HepG2 (cell line): Measurements from ENCODE around the gene SMYD2. TPM values are rescaled to one million over a fixed set of nuclear protein-coding genes. Genes with fewer than 3 reads are reported as not detected.

Experiments used
- ATAC-seq: fragments of 200-7000 bp; cut with Tn5 transposase; 3 replicates; pipeline ENCODE4 v1.9.1; 2020; ENCODE audit warnings: mild to moderate bottlenecking, moderate library complexity
- BruUV-seq: library from RNA; stranded (reverse); fragments of 400-500 nt; replicated peaks from 2 replicates; lab custom pipeline; 2021; lab: Mats Ljungman, UMichigan
- CTCF ChIA-PET: fragments of 300-600 bp; formaldehyde crosslinking; extraction: SDS; loops from one replicate; lab custom pipeline; 2021; ENCODE audit warnings: low total read pairs, inconsistent platforms, low intra/inter-chr PET ratio; lab: Yijun Ruan, JAX
- POLR2A ChIA-PET: fragments of 350-600 bp; sonication (Branson Sonifier 250); formaldehyde crosslinking; loops from one replicate; lab custom pipeline; 2020; ENCODE audit warnings: antibody characterized with exemption, inconsistent platforms; lab: Yijun Ruan, JAX
- DNase-seq: peaks from one replicate; pipeline ENCODE4 v3.0.0-alpha.2; 2015; ENCODE audit warnings: low spot score
- FAIRE-seq: peaks from 3 replicates; lab custom pipeline; 2011; peaks lifted over from hg19 to GRCh38; lab: Jason Lieb, UNC
- H2AFZ ChIP-seq: one replicate; pipeline ENCODE4 v1.6.1; 2011; ENCODE audit warnings: low read length, inconsistent platforms
- H3K27ac ChIP-seq: fragments of 300-600 bp; 3 replicates; pipeline ENCODE4 v1.8.0; 2011; ENCODE audit warnings: mixed run types, mild to moderate bottlenecking, mixed read lengths, low read length, inconsistent platforms; ENCODE audit not compliant: insufficient read depth; ENCODE audit errors: extremely low read length
- H3K27me3 ChIP-seq, 2 experiments: fragments of 200-600 bp in 1 of 2; 2 replicates in 1 of 2; 3 replicates in 1 of 2; pipeline versions ENCODE4 v1.6.0 to v1.8.0; 2011; ENCODE audit warnings: low read length in 2 of 2, mild to moderate bottlenecking in 2 of 2, moderate library complexity in 2 of 2, inconsistent platforms in 1 of 2; ENCODE audit not compliant: insufficient read depth in 2 of 2, control insufficient read depth in 1 of 2
- H3K36me3 ChIP-seq, 2 experiments: fragments of 200-600 bp in 1 of 2; replicated peaks in 1 of 2; 2 replicates in 1 of 2; 3 replicates in 1 of 2; pipeline versions ENCODE4 v1.5.1 to v1.8.0; 2011; ENCODE audit warnings: low read length in 2 of 2, inconsistent platforms in 1 of 2; ENCODE audit not compliant: insufficient read depth in 2 of 2, control insufficient read depth in 1 of 2
- H3K4me1 ChIP-seq: 2 replicates; pipeline ENCODE4 v1.5.1; 2012; ENCODE audit warnings: low read length, inconsistent platforms; ENCODE audit not compliant: insufficient read depth
- H3K4me2 ChIP-seq: 2 replicates; pipeline ENCODE4 v1.6.0; 2011; ENCODE audit warnings: low read depth, low read length, inconsistent platforms
- H3K4me3 ChIP-seq, 3 experiments: fragments of 200-600 bp in 1 of 3; sonication (generic), shearing (Covaris generic) in 1 of 3; replicated peaks in 1 of 3; 2 replicates each; pipeline ENCODE4 v1.5.1; 2011 to 2016; ENCODE audit warnings: low read length in 3 of 3, inconsistent platforms in 2 of 3, low read depth in 2 of 3, mild to moderate bottlenecking in 2 of 3, control low read depth in 1 of 3, mixed read lengths in 1 of 3; ENCODE audit not compliant: insufficient read depth in 1 of 3
- H3K79me2 ChIP-seq: one replicate; pipeline ENCODE4 v1.6.1; 2011; ENCODE audit warnings: low read length, inconsistent platforms; ENCODE audit not compliant: insufficient read depth
- H3K9ac ChIP-seq: 2 replicates; pipeline ENCODE4 v1.6.0; 2011; ENCODE audit warnings: mild to moderate bottlenecking, low read depth, low read length, inconsistent platforms; ENCODE audit not compliant: insufficient read depth
- H3K9me3 ChIP-seq: 2 replicates; pipeline ENCODE4 v1.5.1; 2012; ENCODE audit warnings: mild to moderate bottlenecking, low read length
- H4K20me1 ChIP-seq: 2 replicates; pipeline ENCODE4 v1.6.0; 2011; ENCODE audit warnings: inconsistent platforms, mild to moderate bottlenecking, low read length, moderate library complexity; ENCODE audit not compliant: insufficient read depth
- ASH2L ChIP-seq: fragments of 300-600, 200-600 bp; sonication (generic); IDR thresholded peaks from 2 replicates; pipeline ENCODE4 v1.7.0; 2017; ENCODE audit warnings: low read depth, mild to moderate bottlenecking, moderate library complexity, mixed read lengths, low read length; ENCODE audit not compliant: insufficient read length
- ATRX ChIP-seq: sonication (generic); formaldehyde crosslinking; IDR thresholded peaks from 2 replicates; pipeline ENCODE4 v1.4.0; 2020; ENCODE audit warnings: missing genetic modification reagents, borderline replicate concordance
- ETV5 ChIP-seq: IDR thresholded peaks from 2 replicates; pipeline ENCODE4 v1.6.1; 2018; ENCODE audit warnings: missing biosample characterization, missing genetic modification reagents, inconsistent platforms, borderline replicate concordance
- HMG20A ChIP-seq: IDR thresholded peaks from 2 replicates; pipeline ENCODE4 v1.6.1; 2016; ENCODE audit warnings: borderline replicate concordance
- ISL2 ChIP-seq: sonication (generic); formaldehyde crosslinking; IDR thresholded peaks from 2 replicates; pipeline ENCODE4 v1.5.0; 2020; ENCODE audit warnings: missing genetic modification reagents
- KLF16 ChIP-seq, 2 experiments: sonication (generic) in 1 of 2; formaldehyde crosslinking in 1 of 2; IDR thresholded peaks; 2 replicates each; pipeline versions ENCODE4 v1.6.1 to v1.8.0; 2016 to 2023; ENCODE audit warnings: missing genetic modification reagents in 2 of 2, missing compliant biosample characterization in 1 of 2
- KMT2A ChIP-seq: sonication (generic); formaldehyde crosslinking; IDR thresholded peaks from 2 replicates; pipeline ENCODE4 v1.4.0; 2020; ENCODE audit warnings: missing genetic modification reagents
- NCOR1 ChIP-seq: fragments of 200-600 bp; sonication (generic); IDR thresholded peaks from 2 replicates; pipeline ENCODE4 v1.7.0; 2017; ENCODE audit warnings: antibody characterized with exemption, low read length, borderline replicate concordance
- PAWR ChIP-seq: sonication (generic); formaldehyde crosslinking; IDR thresholded peaks from 2 replicates; pipeline ENCODE4 v1.4.0; 2020; ENCODE audit warnings: missing genetic modification reagents, mild to moderate bottlenecking, borderline replicate concordance
- SSRP1 ChIP-seq: IDR thresholded peaks from 2 replicates; pipeline ENCODE4 v1.6.1; 2016; ENCODE audit warnings: control low read depth
- TRIM24 ChIP-seq: sonication (generic); formaldehyde crosslinking; IDR thresholded peaks from 2 replicates; pipeline ENCODE4 v1.8.0; 2022; ENCODE audit warnings: mild to moderate bottlenecking, missing genetic modification reagents
- ZFAT ChIP-seq: sonication (generic); formaldehyde crosslinking; conservative IDR thresholded peaks from 2 replicates; pipeline ENCODE4 v1.8.1; 2023; ENCODE audit warnings: missing genetic modification reagents, inconsistent platforms
- ZFP62 ChIP-seq: sonication (generic); formaldehyde crosslinking; IDR thresholded peaks from 2 replicates; pipeline ENCODE4 v1.4.0; 2020; ENCODE audit warnings: missing genetic modification reagents
- ZKSCAN5 ChIP-seq: sonication (generic); formaldehyde crosslinking; IDR thresholded peaks from 2 replicates; pipeline ENCODE4 v1.5.1; 2020; ENCODE audit warnings: mild to moderate bottlenecking, missing genetic modification reagents
- ZNF274 ChIP-seq: sonication (generic); formaldehyde crosslinking; IDR thresholded peaks from 2 replicates; pipeline ENCODE4 v1.5.1; 2020; ENCODE audit warnings: mild to moderate bottlenecking, missing genetic modification reagents
- ZNF326 ChIP-seq: sonication (generic); formaldehyde crosslinking; IDR thresholded peaks from 2 replicates; pipeline ENCODE4 v1.4.0; 2020; ENCODE audit warnings: missing genetic modification reagents, borderline replicate concordance
- ZNF670 ChIP-seq: sonication (generic); formaldehyde crosslinking; IDR thresholded peaks from 2 replicates; pipeline ENCODE4 v1.8.0; 2022; ENCODE audit warnings: mild to moderate bottlenecking, missing genetic modification reagents, borderline replicate concordance
- ZNF777 ChIP-seq: sonication (generic); formaldehyde crosslinking; IDR thresholded peaks from 2 replicates; pipeline ENCODE4 v1.4.0; 2020; ENCODE audit warnings: missing genetic modification reagents
- WGBS: methylation state at CpG from one replicate; pipeline ENCODE4 v1.1.6; 2017; ENCODE audit warnings: low lambda C conversion rate; 5-methylcytosine and 5-hydroxymethylcytosine counted together
- in situ Hi-C: cut with HindIII; loops from 2 replicates; pipeline ENCODE4 v1.10.0; 2017; ENCODE audit warnings: low pct_unique_long_range_greater_than_20kb; ENCODE audit not compliant: extremely low pct_ligation_motif_present
- intact Hi-C: fragments of 100-400 bp; cut with micrococcal nuclease; formaldehyde crosslinking; loops from one replicate; pipeline ENCODE4 v1.10.0; 2022; ENCODE audit not compliant: unreplicated experiment
- polyA plus RNA-seq, 8 experiments: library from polyadenylated mRNA; depleted of rRNA in 3 of 8; stranded (reverse) in 7 of 8; unstranded in 1 of 8; fragments of >200 nt; fragmentation: Illumina TruSeq in 4 of 8; extraction: Trizol in 4 of 8; gene quantifications; 2 replicates each; pipeline versions ENCODE4 v1.2.1 to v1.2.3, GENCODE V29; 2011 to 2016; ENCODE audit warnings: low read depth in 4 of 8, missing spikeins in 1 of 8, mixed read lengths in 1 of 8; ENCODE audit not compliant: insufficient read depth in 1 of 8
- total RNA-seq, 5 experiments: library from RNA; depleted of rRNA; stranded (reverse); fragments of >200 nt; fragmentation: Illumina TruSeq; extraction: Trizol; gene quantifications; 2 replicates each; pipeline ENCODE4 v1.2.3, GENCODE V29; 2016; ENCODE audit warnings: low read depth in 1 of 5
- TF ChIP-seq, protein P1 (sequence below): sonication (generic); formaldehyde crosslinking; IDR thresholded peaks from 2 replicates; pipeline ENCODE4 v1.4.0; 2020; ENCODE audit warnings: missing genetic modification reagents
- TF ChIP-seq, protein P2 (sequence below): sonication (generic); formaldehyde crosslinking; IDR thresholded peaks from 2 replicates; pipeline ENCODE4 v1.8.1; 2023; ENCODE audit warnings: mild to moderate bottlenecking, missing genetic modification reagents
- TF ChIP-seq, protein P3 (sequence below): sonication (generic); formaldehyde crosslinking; IDR thresholded peaks from 2 replicates; pipeline ENCODE4 v1.5.1; 2020; ENCODE audit warnings: missing genetic modification reagents, mild to moderate bottlenecking, borderline replicate concordance

Gene SMYD2
- total and polyA plus RNA-seq, 2 of the 13 experiments (the other 11 are each of a cell fraction or from before 2014, with no cell fraction given), result 72.7 to 139 TPM

DNA sequence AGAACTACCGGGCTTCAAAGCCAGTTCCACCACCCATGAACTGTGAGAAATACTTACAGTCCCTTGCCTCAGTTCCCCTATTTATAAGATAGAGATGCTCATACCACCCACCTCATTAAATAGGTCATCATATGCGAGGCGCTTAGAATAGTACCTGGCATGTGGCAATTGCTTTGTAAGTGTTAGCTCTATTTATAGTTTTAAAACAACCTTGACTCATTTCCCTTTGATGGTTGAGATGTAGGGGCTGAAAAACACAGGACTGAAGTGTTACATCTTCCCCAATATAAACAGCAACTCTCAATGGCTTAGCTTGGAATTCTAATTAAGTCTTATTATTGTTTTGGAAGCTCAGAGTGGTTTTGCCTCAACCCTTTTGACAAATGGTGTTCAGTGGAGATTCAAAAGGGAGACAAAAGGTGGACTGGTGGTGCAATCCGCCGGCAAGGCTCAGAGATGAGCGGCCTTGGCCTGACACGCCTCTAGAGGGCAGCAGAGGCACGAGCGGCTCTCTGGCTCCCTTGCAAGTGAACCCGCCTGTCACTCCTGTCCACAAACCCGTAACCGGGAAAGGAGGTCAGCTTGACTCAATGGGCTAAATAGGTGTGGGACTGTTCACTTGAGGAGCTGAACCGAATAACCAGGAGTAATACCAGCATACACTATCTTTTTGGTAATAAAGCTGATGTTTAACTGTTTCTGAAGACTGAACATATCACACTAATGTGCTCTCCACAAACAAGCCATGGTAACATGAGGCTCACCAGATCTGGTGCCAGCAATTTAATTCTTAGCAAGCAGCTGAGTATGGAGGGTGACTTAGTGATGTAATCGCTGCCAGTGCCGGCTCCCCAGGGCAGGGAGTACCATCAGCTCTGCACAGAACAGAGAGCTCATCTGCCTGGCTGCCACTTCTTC, 19.5 kb upstream of the SMYD2 start:
- DNase-seq (peak; percentile 52), FAIRE-seq (peak; percentile 18), ATAC-seq (peak; percentile 99)
- intact Hi-C loops, result loop anchor here (1.0 to 5.0 kb wide), 3 partner anchors 47 to 326 kb away; no protein-coding TSS in a partner anchor
- Histone ChIP-seq H3K36me3 (no peaks in the 10 kb centered on the region), H2AFZ (no peak overlapping the region), H3K79me2 (no peaks in the 10 kb centered on the region), H4K20me1 (no peaks in the 10 kb centered on the region), H3K4me2 (peak overlapping the region; percentile 47), H3K9me3 (no peaks in the 10 kb centered on the region), H3K9ac (no peak overlapping the region), H3K4me1 (peaks cover 18% of the 10 kb centered on the region; the same call in 1 of the 2 replicates), H3K27ac (no peak overlapping the region), H3K4me3 (no peak overlapping the region), H3K27me3 (peaks cover 0 to 14% of the 10 kb centered on the region in 2 experiments; a peak in 2 of 5 replicates)
- WGBS, result 4% methylated on average over 8 of the region's 15 CpGs
- ChIA-PET POLR2A (interaction anchor here (1.3 kb wide), 1 partner anchor 19 kb away, joined by 5 read pairs; the partner anchor contains the start of gene SMYD2), CTCF (interaction anchor here (0.6 to 3.8 kb wide), 3 partner anchors 12 to 69 kb away, joined by 3 to 82 read pairs (median 3); no protein-coding TSS in a partner anchor)
- in situ Hi-C loops, result loop anchor here (5.0 kb wide), 1 partner anchor 71 kb away; no protein-coding TSS in a partner anchor
- BruUV-seq, result no TSS peak
- TF ChIP-seq ZNF326 (CRISPR knock-in tag) (no peak), ATRX (CRISPR knock-in tag) (no peak), ISL2 (CRISPR knock-in tag) (no peak), TRIM24 (CRISPR knock-in tag) (no peak), NCOR1 (no peak), ETV5 (CRISPR knock-in tag) (0 out of 2 replicates have a peak, but pooled peaks have one; percentile 20), KMT2A (CRISPR knock-in tag) (no peak), ZFAT (CRISPR knock-in tag) (no peak), KLF16 (CRISPR knock-in tag; IDR thresholded peaks at IDR 0.05) (no peak), SSRP1 (CRISPR knock-in tag) (0 out of 2 replicates have a peak, but pooled peaks have one; percentile 51), HMG20A (no peak), ASH2L (no peak), ZKSCAN5 (CRISPR knock-in tag) (no peak), ZFP62 (CRISPR knock-in tag) (no peak), PAWR (CRISPR knock-in tag) (no peak), ZNF777 (CRISPR knock-in tag) (no peak), ZNF670 (CRISPR knock-in tag) (no peak), ZNF274 (no peak)
- TF ChIP-seq, protein P1, sequence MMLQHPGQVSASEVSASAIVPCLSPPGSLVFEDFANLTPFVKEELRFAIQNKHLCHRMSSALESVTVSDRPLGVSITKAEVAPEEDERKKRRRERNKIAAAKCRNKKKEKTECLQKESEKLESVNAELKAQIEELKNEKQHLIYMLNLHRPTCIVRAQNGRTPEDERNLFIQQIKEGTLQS (CRISPR knock-in tag), result no peak
- TF ChIP-seq, protein P2, sequence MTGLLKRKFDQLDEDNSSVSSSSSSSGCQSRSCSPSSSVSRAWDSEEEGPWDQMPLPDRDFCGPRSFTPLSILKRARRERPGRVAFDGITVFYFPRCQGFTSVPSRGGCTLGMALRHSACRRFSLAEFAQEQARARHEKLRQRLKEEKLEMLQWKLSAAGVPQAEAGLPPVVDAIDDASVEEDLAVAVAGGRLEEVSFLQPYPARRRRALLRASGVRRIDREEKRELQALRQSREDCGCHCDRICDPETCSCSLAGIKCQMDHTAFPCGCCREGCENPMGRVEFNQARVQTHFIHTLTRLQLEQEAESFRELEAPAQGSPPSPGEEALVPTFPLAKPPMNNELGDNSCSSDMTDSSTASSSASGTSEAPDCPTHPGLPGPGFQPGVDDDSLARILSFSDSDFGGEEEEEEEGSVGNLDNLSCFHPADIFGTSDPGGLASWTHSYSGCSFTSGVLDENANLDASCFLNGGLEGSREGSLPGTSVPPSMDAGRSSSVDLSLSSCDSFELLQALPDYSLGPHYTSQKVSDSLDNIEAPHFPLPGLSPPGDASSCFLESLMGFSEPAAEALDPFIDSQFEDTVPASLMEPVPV, result no peak
- TF ChIP-seq, protein P3, sequence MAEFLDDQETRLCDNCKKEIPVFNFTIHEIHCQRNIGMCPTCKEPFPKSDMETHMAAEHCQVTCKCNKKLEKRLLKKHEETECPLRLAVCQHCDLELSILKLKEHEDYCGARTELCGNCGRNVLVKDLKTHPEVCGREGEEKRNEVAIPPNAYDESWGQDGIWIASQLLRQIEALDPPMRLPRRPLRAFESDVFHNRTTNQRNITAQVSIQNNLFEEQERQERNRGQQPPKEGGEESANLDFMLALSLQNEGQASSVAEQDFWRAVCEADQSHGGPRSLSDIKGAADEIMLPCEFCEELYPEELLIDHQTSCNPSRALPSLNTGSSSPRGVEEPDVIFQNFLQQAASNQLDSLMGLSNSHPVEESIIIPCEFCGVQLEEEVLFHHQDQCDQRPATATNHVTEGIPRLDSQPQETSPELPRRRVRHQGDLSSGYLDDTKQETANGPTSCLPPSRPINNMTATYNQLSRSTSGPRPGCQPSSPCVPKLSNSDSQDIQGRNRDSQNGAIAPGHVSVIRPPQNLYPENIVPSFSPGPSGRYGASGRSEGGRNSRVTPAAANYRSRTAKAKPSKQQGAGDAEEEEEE (CRISPR knock-in tag), result peak; percentile 59; the same call in 1 of the 2 replicates
